ENCODE data around the gene HEPHL1.
"Not testable (repeated sequence)": the region's sequence is repeated elsewhere in the genome, so short reads cannot be mapped to it uniquely, and the experiment has no call there.

The HEPHL1 gene

GRCh38 chr11:94020777-94021481 is at the start of gene HEPHL1:
TSS of gene HEPHL1 (plus strand) at chr11:94021354. CDS start at chr11:94021369, 15 bp downstream.
- DNase-seq: no peak

DNA sequence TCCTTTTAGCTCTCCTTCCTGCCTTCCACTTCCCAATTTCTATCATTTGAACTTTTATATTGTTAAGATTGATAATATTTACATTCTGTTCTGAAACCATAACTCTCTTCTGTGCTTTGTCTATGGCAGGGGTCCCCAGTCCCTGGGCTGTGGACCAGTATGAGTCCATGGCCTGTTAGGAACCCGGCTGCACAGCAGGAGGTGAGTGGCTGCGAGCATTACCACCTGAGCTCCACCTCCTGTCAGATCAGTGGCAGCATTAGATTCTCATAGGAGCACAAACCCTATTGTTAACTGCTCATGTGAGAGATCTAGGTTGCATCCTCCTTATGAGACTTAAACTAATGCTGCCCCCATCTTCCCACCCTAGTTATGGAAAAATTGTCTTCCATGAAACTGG is 48.4 kb upstream of the HEPHL1 start:
- DNase-seq: no peak

DNA sequence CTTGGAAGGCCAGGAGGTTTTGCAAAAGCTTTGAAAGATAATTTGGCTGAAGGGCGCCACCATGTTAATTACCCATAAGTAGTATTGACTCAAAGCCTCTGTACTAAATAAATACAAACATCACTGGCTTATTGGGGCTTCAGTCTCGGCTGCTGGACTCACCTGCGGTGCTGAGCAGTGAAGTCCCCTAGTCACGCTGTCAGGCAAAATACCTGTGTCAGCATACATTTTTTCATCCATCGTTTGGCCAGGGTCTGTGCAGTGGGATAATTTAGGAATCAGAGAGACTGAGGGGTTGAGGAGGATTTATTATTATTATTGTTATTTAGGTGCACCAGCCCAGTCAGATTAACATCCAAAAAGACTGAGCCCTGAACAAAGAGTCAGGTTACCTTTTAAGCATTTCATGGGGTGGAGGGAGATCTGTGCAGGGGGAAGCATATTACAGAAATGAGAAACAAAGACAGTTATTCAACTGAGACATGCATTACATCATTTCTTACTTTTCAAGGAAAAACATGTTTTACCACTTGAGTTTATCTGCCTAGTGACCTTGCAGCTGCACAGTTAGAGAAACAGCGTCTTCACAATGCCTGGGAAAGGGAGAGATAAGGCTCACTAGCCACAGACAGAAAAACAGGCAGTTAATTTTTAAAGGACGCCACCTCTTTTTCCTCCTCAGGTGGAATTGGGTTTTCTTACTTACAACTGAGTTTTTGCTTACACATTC is 47.7 kb upstream of the HEPHL1 start:
- DNase-seq: not testable (repeated sequence)

- no peak for DNase-seq
Observed at GRCh38 chr11:93974759-93975158, 46.4 kb upstream of the HEPHL1 start.

- not testable (repeated sequence) for DNase-seq
Observed at GRCh38 chr11:93976577-93977254, 44.4 kb upstream of the HEPHL1 start.

- DNase-seq: no peak
Observed at GRCh38 chr11:93983542-93984195, 37.5 kb upstream of the HEPHL1 start.

GRCh38 chr11:93984196-93984567 is 37.0 kb upstream of the HEPHL1 start:
- no peak for DNase-seq

DNA sequence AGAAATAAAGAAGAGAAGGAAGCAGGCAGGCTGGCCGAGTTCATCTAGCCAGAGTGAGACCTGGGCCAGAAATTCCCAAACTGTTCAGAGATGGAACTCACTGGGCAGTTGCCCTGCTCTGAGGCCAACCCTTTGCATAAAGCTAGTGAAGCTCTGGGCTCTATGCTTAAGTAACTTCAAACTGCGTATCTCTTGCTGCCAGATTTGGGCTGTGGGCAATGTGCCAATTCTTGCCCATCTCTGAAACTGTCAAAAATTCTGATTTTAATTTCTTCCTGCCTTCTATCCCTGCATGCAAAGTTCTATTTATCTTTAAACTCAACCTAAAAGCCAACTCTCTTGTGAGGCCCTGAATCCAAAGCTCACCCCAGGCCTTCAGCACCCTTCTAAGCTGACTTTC is 36.2 kb upstream of the HEPHL1 start:
- DNase-seq: no peak

DNA sequence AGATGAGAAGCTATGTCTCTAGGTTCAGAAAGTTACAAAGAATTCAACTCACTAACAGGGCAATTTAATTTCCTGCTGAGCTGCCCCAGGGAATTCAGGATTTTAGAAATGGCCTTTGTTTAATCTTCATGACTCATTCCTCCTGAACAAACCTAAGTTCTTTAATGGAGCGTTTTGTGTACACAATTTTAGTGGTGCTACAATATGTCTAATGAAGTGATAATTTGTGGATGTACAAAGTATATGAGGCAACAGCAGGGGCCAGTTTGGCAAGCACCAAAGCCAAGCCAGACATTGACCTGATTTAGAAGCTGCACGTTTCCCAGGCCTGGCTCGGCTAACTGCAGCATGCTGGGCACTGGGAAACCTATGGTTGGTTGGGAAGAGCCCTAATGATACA is 34.4 kb upstream of the HEPHL1 start:
- no peak for DNase-seq

GRCh38 chr11:93988455-93988854 is 32.7 kb upstream of the HEPHL1 start:
- DNase-seq: no peak

DNA sequence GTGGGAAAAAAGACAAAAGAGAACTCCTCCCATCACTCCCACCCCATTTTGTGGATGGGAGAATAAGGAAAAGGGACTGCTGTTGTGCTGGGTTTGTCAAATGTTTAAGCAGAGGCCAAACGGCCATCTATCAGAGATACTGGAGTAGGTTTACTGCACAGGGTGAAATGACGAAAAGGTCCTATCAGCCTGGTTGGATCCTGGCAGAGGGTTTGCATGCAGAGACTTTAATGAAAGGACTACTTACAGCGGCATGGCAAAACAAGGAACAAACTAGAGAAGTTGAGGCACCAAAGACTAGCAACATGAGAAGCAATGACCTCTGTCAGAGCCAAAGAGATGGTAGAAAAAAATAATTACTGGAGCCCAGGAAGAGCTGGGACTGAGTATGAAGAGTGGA is 32.2 kb upstream of the HEPHL1 start:
- DNase-seq: no peak

DNA sequence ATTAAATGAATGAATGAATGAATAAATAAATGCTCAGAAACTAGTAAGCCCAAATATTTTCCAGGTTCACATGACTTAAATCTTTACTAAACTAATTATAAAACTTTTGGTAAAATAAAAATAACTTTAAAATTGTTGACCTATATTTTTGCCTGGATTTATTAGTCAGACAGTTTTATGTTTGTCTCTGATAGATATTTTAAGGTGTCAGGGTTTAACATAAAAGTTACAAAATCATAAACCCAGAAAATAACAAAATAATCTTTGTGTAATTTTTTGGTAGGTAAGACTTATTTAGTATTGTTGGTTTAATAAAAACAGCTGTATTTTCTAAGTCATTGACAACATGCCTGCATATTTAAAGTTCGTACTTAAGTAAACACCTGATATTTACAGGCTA is 27.4 kb upstream of the HEPHL1 start:
- DNase-seq: no peak

DNA sequence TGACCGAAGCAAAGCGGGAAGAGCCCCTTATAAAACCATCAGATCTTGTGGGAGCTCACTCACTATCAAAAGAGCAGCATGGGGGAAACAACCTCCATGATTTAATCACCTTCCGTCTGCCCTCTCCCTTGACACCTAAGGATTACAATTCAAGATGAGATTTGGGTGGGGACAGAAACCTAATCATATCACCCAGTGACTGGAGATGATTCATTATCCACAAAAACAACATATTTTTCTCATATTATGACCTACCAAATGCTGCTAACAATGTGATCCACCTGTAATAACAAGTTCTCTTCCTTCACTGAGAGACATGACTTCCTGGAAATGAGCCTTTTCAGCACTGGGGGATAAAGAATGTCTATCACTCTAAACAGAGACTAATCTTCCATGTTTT is 23.4 kb upstream of the HEPHL1 start:
- DNase-seq: no peak

DNA sequence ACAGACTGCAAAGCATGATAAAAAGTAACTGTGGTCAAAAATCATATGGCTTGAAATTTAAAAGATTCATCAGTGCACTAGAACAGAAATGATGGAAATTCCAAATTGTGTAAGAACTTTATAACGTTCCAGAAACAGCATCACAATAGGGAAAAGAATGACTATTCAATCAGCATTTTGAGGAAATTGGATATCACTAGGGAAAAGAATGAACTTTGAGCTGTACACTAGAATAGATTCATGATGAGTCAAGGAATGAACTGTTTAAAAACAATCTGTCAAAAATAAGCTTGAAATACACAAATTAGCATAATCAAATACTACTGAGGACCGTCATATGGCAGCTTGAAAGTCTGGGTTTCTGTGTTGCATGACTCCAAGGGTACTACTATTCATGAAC is 20.5 kb upstream of the HEPHL1 start:
- no peak for DNase-seq

DNA sequence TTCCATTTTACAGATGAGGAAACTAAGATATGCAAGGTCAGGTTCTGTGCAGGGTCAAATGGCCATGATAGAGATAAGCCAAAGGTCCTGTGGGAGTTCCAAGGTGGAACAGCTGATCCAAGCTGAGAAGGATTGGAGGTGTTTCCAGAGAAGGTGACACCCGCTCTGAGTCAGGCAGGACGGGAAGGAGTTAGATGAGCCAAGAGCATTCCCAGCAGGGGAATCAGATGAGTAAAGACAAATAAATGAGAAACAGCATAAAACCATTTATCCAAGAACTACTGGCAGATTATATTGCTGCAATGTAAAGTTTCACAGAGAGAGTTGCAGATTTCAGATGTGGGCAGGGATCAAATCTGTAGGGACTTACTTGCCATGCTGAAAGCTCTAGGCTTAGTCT is 18.9 kb upstream of the HEPHL1 start:
- DNase-seq: no peak

- DNase-seq: no peak
Observed at GRCh38 chr11:94007426-94007825, 13.7 kb upstream of the HEPHL1 start.

DNA sequence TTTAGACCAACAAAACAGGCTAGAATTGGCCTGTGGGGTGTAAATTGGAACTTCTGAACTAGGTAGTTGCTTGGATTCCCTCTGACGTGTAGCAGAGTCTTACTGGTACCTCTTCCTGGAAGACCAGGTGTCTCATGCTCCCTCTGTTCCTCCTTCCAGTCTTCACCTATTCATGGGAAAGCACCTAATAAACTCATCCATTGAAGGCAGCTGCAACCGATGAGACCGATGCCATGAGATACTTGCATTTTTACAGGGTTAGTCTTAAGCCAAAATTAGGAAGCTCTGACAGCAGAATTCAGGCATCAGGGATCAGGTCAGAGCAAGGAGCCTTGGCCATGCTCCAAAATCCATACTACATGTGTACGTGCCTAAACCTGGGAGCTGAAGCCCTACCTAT is 13.2 kb upstream of the HEPHL1 start:
- DNase-seq: no peak

GRCh38 chr11:94010136-94010535 is 11.0 kb upstream of the HEPHL1 start:
- DNase-seq: no peak

GRCh38 chr11:94011478-94011877 is 9.7 kb upstream of the HEPHL1 start:
- no peak for DNase-seq

DNA sequence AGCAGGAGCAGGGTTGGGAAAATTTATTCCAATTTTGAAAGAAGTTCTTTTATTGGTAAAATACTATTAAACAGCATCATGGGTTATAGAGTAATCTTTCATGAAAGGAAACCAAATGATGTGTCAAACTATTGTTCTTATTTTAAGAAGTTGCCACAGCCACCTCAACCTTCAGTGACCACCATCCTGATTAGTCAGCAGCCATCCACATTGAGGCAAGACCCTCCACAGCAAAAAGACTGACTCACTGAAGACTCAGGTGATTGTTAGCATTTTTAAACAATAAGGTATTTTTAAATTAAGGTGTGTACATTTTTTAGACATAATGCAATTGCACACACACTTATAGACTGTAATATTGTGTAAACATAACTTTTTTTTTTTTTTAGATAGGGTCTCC is 3.7 kb upstream of the HEPHL1 start:
- DNase-seq: no peak

DNA sequence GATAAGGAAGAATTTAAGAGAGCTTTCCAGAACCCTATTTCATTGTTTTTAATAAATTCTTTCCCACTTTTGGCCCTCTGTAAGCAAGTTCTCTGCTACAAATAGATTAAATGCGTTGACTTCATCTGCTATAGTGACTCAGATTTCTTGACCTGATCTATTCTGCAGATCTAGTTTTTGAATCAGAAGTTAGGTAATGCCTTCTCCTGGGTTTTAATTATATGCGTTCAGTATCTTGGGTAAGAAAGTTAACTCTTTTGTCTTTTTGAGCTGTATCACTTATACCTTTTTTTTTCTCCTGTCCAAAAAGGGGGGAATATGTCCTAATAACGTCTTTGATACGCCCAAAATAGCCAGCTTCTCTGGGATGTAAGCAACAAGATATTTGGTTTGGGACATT is 2.4 kb upstream of the HEPHL1 start:
- DNase-seq: no peak

DNA sequence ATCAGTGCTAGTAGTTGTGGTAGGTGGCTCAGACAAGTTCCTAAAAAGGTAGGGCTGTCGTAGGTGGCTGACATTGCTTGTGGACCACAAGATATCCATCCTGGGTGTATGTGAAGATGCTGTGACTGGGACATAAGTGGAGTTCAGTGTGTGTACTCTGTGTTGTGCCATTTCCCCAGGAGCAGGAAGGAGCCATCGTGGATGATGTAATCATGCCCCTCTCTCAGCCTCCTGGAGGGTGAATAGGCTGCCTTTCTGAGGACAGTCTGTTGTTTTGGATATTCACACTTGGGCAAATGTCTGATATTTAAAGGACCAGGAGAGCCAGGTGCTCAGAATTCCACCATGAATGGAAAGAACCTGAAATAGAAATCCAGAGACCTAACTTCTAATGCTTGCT is 2.7 kb downstream of the HEPHL1 start:
- DNase-seq: no peak

GRCh38 chr11:94024547-94024946 is 3.4 kb downstream of the HEPHL1 start:
- DNase-seq: no peak

Data from activated CD8-positive, alpha-beta memory T cell treated with anti-CD3 and anti-CD28 coated beads, Interleukin-2, amount 50 U/mL, for 4 hours (primary cell).